DOHH2 (cell line): ENCODE results near the gene NFIA.

ENCODE experiments used
- H3F3A ChIP-seq: fragments of 200-600 bp; sonication (generic), shearing (Covaris generic); 2 replicates; pipeline ENCODE4 v1.6.0; 2016; ENCODE audit warnings: antibody characterized with exemption, mild to moderate bottlenecking; ENCODE audit not compliant: control insufficient read depth, insufficient read depth
- H3K27ac ChIP-seq: fragments of 200-600 bp; sonication (generic); 2 replicates; pipeline ENCODE4 v1.5.1; 2014; ENCODE audit warnings: low read depth, mild to moderate bottlenecking, low read length, moderate library complexity
- H3K27me3 ChIP-seq: fragments of 200-600 bp; sonication (generic); 2 replicates; pipeline ENCODE4 v1.6.1; 2014; ENCODE audit warnings: mild to moderate bottlenecking, low read length, mixed read lengths; ENCODE audit not compliant: control insufficient read depth
- H3K36me3 ChIP-seq: fragments of 200-600 bp; sonication (generic); 2 replicates; pipeline ENCODE4 v1.6.1; 2014; ENCODE audit warnings: mild to moderate bottlenecking, low read length, moderate library complexity, mixed read lengths; ENCODE audit not compliant: control insufficient read depth
- H3K4me1 ChIP-seq: fragments of 200-600 bp; sonication (generic); 2 replicates; pipeline ENCODE4 v1.6.1; 2014; ENCODE audit warnings: mild to moderate bottlenecking, low read length, mixed read lengths; ENCODE audit not compliant: control insufficient read depth
- H3K4me2 ChIP-seq: fragments of 200-600 bp; sonication (generic); 2 replicates; pipeline ENCODE4 v1.6.0; 2014; ENCODE audit warnings: mild to moderate bottlenecking, low read length, moderate library complexity
- H3K4me3 ChIP-seq: fragments of 200-600 bp; sonication (generic); 2 replicates; pipeline ENCODE4 v1.5.1; 2014; ENCODE audit warnings: mild to moderate bottlenecking, low read length, mixed read lengths
- H3K79me2 ChIP-seq: fragments of 200-600 bp; sonication (generic); 2 replicates; pipeline ENCODE4 v1.6.1; 2014; ENCODE audit warnings: mild to moderate bottlenecking, low read length, mixed read lengths; ENCODE audit not compliant: control insufficient read depth
- H3K9me2 ChIP-seq: fragments of 200-600 bp; sonication (generic); replicated peaks from 2 replicates; pipeline ENCODE4 v1.6.1; 2014; ENCODE audit warnings: mild to moderate bottlenecking, low read length, mixed read lengths; ENCODE audit not compliant: control insufficient read depth
- H3K9me3 ChIP-seq: fragments of 200-600 bp; sonication (generic); 2 replicates; pipeline ENCODE4 v1.6.1; 2014; ENCODE audit warnings: antibody characterized with exemption, low read length, mixed read lengths; ENCODE audit not compliant: control insufficient read depth, insufficient read depth
- H4K20me1 ChIP-seq: fragments of 200-600 bp; sonication (generic); 2 replicates; pipeline ENCODE4 v1.6.0; 2014; ENCODE audit warnings: low read depth, mild to moderate bottlenecking, antibody characterized with exemption, low read length, moderate library complexity; ENCODE audit not compliant: control insufficient read depth, insufficient read depth
- CTCF ChIP-seq: fragments of 200-600 bp; sonication (generic); IDR thresholded peaks from one replicate; pipeline ENCODE4 v1.5.1; 2014; ENCODE audit warnings: antibody characterized with exemption, mild to moderate bottlenecking, low read depth, low read length; ENCODE audit not compliant: poor library complexity, severe bottlenecking
- EZH2phosphoT487 ChIP-seq: fragments of 200-600 bp; sonication (generic); IDR thresholded peaks from 2 replicates; pipeline ENCODE4 v1.6.1; 2017; ENCODE audit warnings: borderline replicate concordance, mild to moderate bottlenecking, antibody characterized with exemption, low read length, moderate library complexity, mixed read lengths

Gene NFIA

GRCh38 chr1:61403679-61404596 is 321.6 kb downstream of the NFIA start:
- no peak for TF ChIP-seq EZH2phosphoT487
- no peak for TF ChIP-seq CTCF
- H3K36me3 ChIP-seq, result peaks cover 23% of the 10 kb centered on the region
- no peaks in the 10 kb centered on the region for H3K4me1 ChIP-seq
- no peak overlapping the region for H3K27ac ChIP-seq
- no peaks in the 10 kb centered on the region for H4K20me1 ChIP-seq
- no peaks in the 10 kb centered on the region for H3F3A ChIP-seq
- H3K27me3 ChIP-seq, result no peaks in the 10 kb centered on the region
- no peak overlapping the region for H3K4me3 ChIP-seq
- H3K9me2 ChIP-seq, result no peaks in the 10 kb centered on the region
- H3K4me2 ChIP-seq, result no peak overlapping the region
- H3K79me2 ChIP-seq, result no peaks in the 10 kb centered on the region
- H3K9me3 ChIP-seq, result no peaks in the 10 kb centered on the region

GRCh38 chr1:61404597-61405376 is 322.4 kb downstream of the NFIA start:
- no peak overlapping the region for H3K4me2 ChIP-seq
- no peak overlapping the region for H3K27ac ChIP-seq
- no peaks in the 10 kb centered on the region for H3K79me2 ChIP-seq
- H4K20me1 ChIP-seq, result no peaks in the 10 kb centered on the region
- no peaks in the 10 kb centered on the region for H3K27me3 ChIP-seq
- no peak for TF ChIP-seq CTCF
- no peaks in the 10 kb centered on the region for H3K9me2 ChIP-seq
- H3F3A ChIP-seq, result no peaks in the 10 kb centered on the region
- H3K4me1 ChIP-seq, result no peaks in the 10 kb centered on the region
- no peaks in the 10 kb centered on the region for H3K9me3 ChIP-seq
- H3K4me3 ChIP-seq, result no peak overlapping the region
- H3K36me3 ChIP-seq, result peaks cover 23% of the 10 kb centered on the region

DNA sequence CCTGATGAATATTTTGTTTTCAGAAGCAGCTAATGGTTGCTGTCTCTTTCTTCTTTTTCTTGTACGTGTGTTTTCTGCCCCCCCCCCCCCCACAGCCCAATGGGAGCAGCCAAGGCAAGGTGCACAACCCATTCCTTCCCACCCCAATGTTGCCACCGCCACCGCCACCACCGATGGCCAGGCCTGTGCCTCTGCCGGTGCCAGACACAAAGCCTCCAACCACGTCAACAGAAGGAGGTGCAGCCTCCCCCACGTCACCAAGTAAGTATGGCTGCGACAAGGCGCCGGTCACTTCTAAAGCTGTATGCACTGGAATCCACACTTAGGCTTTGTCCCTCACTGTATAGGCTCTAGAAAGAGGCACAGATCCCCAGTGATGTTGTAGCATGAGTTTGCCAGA is 324.1 kb downstream of the NFIA start:
- Histone ChIP-seq H3K4me2 (no peak overlapping the region), H3K9me2 (no peaks in the 10 kb centered on the region), H3K9me3 (no peaks in the 10 kb centered on the region), H3K27me3 (no peaks in the 10 kb centered on the region), H3K27ac (no peak overlapping the region), H3K36me3 (peaks cover 23% of the 10 kb centered on the region), H3K79me2 (no peaks in the 10 kb centered on the region), H3K4me1 (no peaks in the 10 kb centered on the region), H4K20me1 (no peaks in the 10 kb centered on the region), H3F3A (no peaks in the 10 kb centered on the region), H3K4me3 (no peak overlapping the region)
- TF ChIP-seq CTCF, result no peak
